GM19023 (cell line): ENCODE measurements around the gene KIF3B.
"Not testable (repeated sequence)": the region's sequence is repeated elsewhere in the genome, so short reads cannot be mapped to it uniquely, and the experiment has no call there.

Experiments
- ATAC-seq: cut with Tn5 transposase; IDR thresholded peaks from one replicate; pipeline ENCODE4 v1.9.1; 2021; ENCODE audit warnings: mild to moderate bottlenecking, moderate library complexity; ENCODE audit not compliant: unreplicated experiment

Gene KIF3B

DNA sequence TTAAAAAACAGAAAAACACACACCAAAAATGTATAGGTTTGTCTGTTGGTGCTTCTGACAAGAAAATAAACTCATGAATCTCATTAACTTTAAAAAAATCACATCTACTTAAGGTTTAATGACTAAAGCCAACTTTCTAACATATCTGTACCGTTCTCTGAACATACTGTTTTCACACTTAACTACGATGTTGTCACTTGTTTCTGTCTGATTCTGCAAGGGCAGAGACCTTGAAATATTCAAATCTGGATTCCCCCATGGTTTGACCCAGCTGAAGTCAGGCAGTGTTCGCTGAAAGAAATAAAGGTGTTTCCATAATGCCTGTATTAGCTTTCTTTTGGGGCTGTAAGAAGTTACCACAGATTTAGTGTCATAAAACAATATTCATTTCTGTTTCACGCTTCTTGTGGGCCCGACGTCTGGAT is 78.0 kb downstream of the KIF3B start:
- no peak for ATAC-seq

GRCh38 chr20:32355907-32356621 is 78.6 kb downstream of the KIF3B start:
- ATAC-seq: not testable (repeated sequence)

DNA sequence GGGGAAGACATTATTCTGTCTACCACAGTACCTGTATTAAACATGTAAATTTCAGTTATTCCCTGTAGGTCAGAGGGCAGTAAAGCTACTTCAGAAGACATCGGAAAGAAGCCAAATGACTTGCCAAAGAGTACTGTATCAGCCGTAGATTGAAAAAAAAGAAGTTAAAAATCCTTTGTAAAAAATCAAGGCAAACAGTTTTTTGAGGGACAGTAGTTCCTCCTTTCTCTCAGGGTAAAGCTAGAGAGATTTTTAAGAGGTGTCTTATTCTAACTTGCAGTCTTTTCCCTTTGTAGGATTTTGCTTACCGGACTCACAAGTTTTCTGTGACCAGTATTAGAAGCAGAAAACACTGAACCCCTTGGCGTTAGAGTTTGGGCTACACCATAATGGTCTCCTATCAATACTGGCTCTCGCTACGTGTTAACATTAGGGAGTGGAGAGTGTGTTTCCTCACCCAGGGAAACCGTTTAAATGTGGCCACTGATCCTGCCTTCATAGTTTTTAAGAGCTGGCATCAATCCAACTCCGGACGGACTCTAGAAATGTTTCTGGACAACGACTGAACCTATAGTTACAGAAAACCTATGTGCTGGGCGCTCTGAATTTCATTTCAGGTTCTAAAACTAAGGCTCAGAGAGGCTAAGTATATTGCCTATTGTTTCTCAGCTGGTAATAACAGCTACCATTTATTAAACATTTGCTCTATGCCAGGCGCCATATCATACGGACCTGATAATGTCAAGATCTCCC is 79.3 kb downstream of the KIF3B start:
- ATAC-seq: no peak

DNA sequence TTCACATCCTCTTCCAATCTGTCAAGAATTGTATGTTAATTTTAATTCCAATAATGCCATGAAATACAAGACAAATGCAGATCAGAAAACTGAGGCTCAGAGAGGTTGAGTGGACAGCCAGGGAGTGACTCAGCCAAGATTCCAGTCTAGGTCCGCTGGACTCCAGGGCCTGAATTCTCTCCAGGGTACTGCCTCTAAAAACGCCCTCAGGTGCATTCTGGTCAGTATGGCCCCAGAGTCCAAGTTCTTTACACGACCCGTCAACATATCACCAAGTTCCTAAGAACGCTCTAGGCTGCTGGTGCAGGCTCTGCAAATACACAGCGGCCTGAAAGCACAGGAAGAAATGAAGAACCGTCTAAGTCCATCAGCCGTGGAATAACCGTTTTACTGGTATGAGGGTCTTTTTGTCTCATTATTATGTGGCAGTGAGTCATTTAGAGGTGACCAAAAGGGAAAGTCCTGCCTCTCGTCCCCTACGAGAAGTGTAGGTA is 80.0 kb downstream of the KIF3B start:
- ATAC-seq: no peak

GRCh38 chr20:32357869-32358631 is 80.6 kb downstream of the KIF3B start, which contains the start of gene ASXL1:
TSS of gene ASXL1 (plus strand) at chr20:32358331. CDS start at chr20:32358776, 445 bp downstream.
- peak; percentile 72 for ATAC-seq

GRCh38 chr20:32358632-32358882 is 81.1 kb downstream of the KIF3B start:
- no peak for ATAC-seq

DNA sequence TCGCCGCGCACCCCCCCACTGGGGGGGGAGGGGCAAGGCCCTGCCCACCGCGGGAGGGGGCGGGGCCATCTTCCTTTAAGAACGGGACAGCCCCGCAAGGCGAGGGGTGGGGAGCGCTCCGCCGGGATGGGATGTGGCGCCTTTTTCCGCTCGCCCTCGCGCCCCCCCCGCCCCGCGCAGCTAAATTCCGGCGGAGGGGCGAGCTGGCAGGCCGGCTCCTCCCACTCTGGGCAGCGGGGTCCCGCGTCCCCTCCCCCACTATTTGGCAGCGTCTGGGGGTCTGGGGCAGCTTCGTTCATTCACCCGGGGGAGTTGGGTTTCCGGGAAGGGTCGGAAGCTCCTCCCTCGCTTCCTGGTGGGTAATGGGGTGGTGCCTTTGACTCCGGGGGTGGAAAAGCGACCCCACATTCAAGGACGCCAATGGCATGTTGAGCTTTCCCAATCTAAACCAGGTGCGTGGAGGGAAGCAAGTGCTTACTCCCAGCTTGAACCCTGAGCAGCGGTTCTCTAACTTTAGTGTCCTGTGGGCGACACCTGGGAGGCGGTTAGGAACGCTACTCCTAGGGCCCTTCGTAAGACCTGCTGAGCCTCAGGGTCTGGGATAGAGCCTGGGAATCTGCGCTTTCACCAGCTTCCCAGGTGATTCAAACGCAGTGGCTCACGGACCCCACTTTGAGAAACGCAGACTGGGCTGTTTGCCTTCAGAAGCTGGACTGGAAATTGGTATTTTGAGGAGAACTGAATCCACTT is 81.6 kb downstream of the KIF3B start:
- peak; percentile 24 for ATAC-seq

DNA sequence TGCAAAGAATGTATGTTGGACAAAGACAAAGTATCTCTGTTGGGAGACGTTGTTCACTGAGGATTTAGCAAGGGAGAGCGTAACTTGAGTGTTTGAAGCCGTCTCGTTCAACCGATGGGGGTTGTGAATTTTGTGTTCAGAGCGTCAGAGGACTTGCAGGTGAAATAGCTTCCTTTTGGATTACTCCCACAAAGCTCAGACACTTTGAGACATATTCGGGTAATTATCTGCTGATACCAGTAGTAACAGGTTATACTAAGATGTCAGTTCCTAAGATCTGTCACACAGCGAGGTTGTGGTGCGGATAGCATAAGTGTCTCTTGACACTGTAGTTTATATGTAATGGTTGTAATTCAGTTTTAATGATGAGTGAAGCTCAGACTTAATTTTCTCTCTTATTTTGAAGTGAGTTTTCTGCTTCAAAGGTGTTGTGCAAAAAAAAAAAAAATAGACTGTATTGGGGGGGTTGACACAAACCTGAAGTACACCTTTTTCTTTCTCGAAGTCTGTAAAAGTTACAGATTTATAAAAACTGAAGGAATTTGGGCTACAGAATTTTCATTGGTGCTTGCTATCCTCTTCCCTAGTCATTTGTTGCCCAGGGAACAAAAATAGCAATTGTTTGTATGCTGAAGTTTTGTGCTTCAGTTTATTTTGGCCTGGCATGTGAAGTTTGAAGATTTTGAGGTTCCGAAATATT is 82.3 kb downstream of the KIF3B start:
- ATAC-seq: no peak

DNA sequence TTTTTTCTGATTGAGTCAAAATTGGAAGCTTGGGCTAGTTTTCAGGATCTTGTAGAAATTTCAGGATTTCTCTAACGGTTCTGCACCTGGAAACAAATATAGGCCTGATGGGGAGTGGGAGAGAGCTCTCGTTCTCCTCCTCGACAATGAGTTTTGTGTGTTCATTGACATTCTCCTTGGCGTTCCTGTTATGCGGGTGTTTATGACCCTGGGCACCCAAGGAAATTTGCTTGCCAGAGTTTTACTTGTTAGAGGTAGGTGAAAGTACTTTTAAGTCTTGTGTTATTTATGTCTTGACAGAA is 82.8 kb downstream of the KIF3B start:
- no peak for ATAC-seq

GRCh38 chr20:32362901-32363364 is 85.5 kb downstream of the KIF3B start:
- ATAC-seq: no peak

GRCh38 chr20:32363492-32363891 is 86.0 kb downstream of the KIF3B start:
- no peak for ATAC-seq

DNA sequence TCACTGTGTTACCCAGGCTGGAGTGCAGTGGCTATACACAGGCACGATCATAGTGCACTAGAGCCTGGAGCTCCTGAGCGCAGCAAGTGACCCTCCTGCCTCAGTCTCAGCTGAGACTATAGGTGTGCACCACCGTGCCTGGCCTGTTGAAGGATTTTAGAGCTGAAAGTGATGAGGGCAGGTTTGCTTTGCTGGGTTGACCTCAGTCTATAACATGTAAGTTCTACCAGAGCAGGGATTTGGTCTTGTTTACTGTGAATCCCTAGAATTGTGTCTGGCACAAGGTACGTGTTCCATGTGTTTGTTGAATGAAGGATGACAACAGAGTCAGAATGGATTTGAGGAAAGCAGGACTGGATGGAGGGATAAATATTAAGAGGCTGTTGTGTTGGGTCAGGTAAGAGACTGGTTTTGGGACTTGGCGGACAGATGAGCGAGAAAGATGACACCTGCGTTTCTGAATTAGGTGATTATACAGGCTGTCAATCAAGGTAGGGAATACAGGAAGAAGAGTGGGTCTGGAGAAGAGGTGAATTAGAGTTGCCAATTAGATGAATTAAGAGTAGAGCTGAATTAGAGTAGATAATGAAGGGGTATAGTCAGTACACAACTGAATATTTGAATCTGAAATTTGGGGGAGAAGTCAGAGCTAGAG is 87.2 kb downstream of the KIF3B start:
- no peak for ATAC-seq

DNA sequence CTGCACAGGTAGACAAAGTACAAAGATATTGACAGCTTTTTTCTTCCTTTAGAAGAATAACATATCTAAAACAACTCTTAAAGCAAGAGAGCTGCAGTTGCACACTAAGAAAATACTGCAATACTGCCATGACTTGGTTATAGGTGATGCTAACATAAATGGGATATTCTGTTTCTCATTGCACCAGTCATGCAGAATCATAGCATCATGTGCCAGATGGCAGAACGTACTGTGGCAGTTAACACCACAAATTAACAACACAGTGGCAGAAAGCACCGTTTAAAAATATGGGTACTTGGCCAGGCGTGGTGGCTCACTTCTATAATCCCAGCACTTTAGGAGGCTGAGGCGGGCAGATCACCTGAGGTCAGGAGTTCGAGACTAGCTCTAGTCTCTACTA is 88.1 kb downstream of the KIF3B start:
- no peak for ATAC-seq

DNA sequence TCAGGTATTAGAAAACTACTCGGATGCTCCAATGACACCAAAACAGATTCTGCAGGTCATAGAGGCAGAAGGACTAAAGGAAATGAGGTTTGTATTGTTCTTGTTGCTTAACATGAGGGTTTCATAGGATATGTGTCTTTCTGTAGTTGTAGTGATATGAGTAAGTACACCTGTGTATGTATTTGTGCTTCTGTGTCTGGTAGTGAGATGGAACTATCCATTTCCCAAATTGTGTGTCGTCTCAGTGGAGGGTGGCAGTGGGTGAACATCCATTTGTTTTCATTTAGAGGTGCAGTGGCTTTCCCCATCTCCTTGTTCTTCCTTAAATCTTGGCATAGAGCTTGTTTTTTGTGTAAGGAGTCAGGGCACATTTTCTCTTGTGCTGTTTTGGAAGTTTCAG is 88.9 kb downstream of the KIF3B start:
- no peak for ATAC-seq

GRCh38 chr20:32368323-32368722 is 90.9 kb downstream of the KIF3B start:
- ATAC-seq: no peak

- no peak for ATAC-seq
Measured at GRCh38 chr20:32368925-32369324, 91.5 kb downstream of the KIF3B start.

DNA sequence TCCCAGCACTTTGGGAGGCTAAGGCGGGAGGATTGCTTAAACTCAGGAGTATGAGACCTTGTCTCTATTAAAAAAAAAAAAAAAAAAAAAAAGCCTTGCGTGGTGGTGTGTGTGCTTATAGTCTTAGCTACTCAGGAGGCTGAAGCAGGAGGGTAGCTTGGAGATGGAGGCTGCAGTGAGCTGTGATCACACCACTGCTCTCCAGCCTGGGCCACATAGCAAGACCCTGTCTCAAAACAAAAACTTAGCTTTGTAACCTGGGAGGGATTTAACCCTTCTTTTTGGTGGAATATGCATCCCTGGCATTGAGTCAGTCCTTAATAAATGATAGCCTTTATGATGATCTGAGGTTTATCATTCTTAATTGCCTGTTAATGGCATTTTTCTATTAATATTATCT is 93.4 kb downstream of the KIF3B start:
- no peak for ATAC-seq

DNA sequence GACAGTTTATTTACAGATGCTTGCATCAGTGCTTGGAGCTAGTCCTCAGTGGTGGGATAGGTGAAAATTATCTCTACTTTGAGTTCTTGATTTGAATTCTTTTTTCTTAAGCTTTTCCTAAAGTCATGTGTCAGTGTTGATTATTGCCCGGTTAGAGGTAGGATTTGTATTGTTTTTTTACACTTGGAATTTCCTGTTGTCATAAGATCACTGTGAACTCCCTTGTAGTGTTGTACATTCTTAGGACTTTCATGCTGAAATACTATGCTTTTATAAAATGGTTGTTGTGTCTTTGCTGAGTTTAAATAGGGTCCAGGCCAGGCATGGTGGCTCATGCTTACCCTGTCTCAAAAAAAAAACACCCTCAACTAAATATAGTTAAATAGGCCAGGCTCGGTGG is 101.0 kb downstream of the KIF3B start:
- no peak for ATAC-seq

GRCh38 chr20:32380037-32380436 is 102.6 kb downstream of the KIF3B start:
- ATAC-seq: not testable (repeated sequence)

- no peak for ATAC-seq
Measured at GRCh38 chr20:32380745-32381144, 103.3 kb downstream of the KIF3B start.
